K562 (cell line): ENCODE results near the gene BRSK1. TPM values are rescaled to one million over a fixed set of nuclear protein-coding genes. Genes with fewer than 3 reads are reported as not detected.

Experiments
- ATAC-seq: fragments of 200-7000 bp; cut with Tn5 transposase; 3 replicates; pipeline ENCODE4 v1.9.1; 2020; ENCODE audit warnings: moderate library complexity
- BruUV-seq: library from RNA; stranded (reverse); fragments of 400-500 nt; replicated peaks from 2 replicates; lab custom pipeline; 2021; lab: Mats Ljungman, UMichigan
- CTCF ChIA-PET: fragments of 300-600 bp; formaldehyde crosslinking; extraction: SDS; loops from one replicate; lab custom pipeline; 2021; ENCODE audit warnings: low intra/inter-chr PET ratio; lab: Yijun Ruan, JAX
- POLR2A ChIA-PET: fragments of 300-600, 350-650 bp; sonication (Branson Sonifier 250); formaldehyde crosslinking; extraction: SDS; loops from one replicate; lab custom pipeline; 2021; ENCODE audit warnings: antibody characterized with exemption, inconsistent platforms; lab: Yijun Ruan, JAX
- DNase-seq, 4 experiments: peaks; one replicate each; pipeline versions ENCODE4 v3.0.0 to v3.0.0-alpha.2; 2011 to 2018; ENCODE audit warnings: low spot score in 3 of 4, mixed read lengths in 3 of 4; ENCODE audit errors: extremely low read depth in 1 of 4
- FAIRE-seq: peaks from 2 replicates; lab custom pipeline; 2011; peaks lifted over from hg19 to GRCh38; lab: Jason Lieb, UNC
- H2AFZ ChIP-seq: 2 replicates; pipeline ENCODE4 v1.6.0; 2011; ENCODE audit warnings: low read depth, low read length, control low read depth, inconsistent platforms
- H3K27ac ChIP-seq: fragments of 200-600 bp; 3 replicates; pipeline ENCODE4 v1.8.0; 2011; ENCODE audit warnings: low read depth, mild to moderate bottlenecking, control low read depth, inconsistent platforms, low read length, moderate library complexity, mixed read lengths; ENCODE audit errors: extremely low read depth
- H3K27me3 ChIP-seq, 2 experiments: fragments of 300-600 bp in 1 of 2; 2 replicates in 1 of 2; 3 replicates in 1 of 2; pipeline versions ENCODE4 v1.6.0 to v1.8.0; 2011; ENCODE audit warnings: inconsistent platforms in 2 of 2, low read length in 2 of 2, mild to moderate bottlenecking in 1 of 2, mixed read lengths in 1 of 2, moderate library complexity in 1 of 2; ENCODE audit not compliant: control insufficient read depth in 2 of 2, insufficient read depth in 2 of 2
- H3K36me3 ChIP-seq: fragments of 300-600 bp; 3 replicates; pipeline ENCODE4 v1.8.0; 2011; ENCODE audit warnings: mild to moderate bottlenecking, low read length, inconsistent platforms; ENCODE audit not compliant: control insufficient read depth, insufficient read depth
- H3K4me1 ChIP-seq, 2 experiments: fragments of 200-600 bp in 1 of 2; replicated peaks in 1 of 2; 2 replicates in 1 of 2; 3 replicates in 1 of 2; pipeline versions ENCODE4 v1.5.1 to v1.8.0; 2011; ENCODE audit warnings: inconsistent platforms in 2 of 2, low read length in 2 of 2, mild to moderate bottlenecking in 1 of 2, mixed read lengths in 1 of 2, moderate library complexity in 1 of 2; ENCODE audit not compliant: control insufficient read depth in 2 of 2, insufficient read depth in 2 of 2
- H3K4me2 ChIP-seq: 2 replicates; pipeline ENCODE4 v1.6.1; 2011; ENCODE audit warnings: low read length, control low read depth, inconsistent platforms, mixed read lengths; ENCODE audit not compliant: insufficient read depth
- H3K4me3 ChIP-seq: fragments of 200-600 bp; sonication (generic), shearing (Covaris generic); 2 replicates; pipeline ENCODE4 v1.5.1; 2016; ENCODE audit warnings: control low read depth, inconsistent platforms
- H3K79me2 ChIP-seq: fragments of 200-600 bp; 3 replicates; pipeline ENCODE4 v1.8.0; 2011; ENCODE audit warnings: low read length, inconsistent platforms; ENCODE audit not compliant: control insufficient read depth, insufficient read depth
- H3K9ac ChIP-seq, 2 experiments: 2 replicates each; pipeline versions ENCODE4 v1.6.0 to v1.6.1; 2011; ENCODE audit warnings: low read depth in 2 of 2, low read length in 2 of 2, control low read depth in 1 of 2, inconsistent platforms in 1 of 2, mild to moderate bottlenecking in 1 of 2, mixed read lengths in 1 of 2; ENCODE audit not compliant: insufficient read depth in 1 of 2
- H3K9me1 ChIP-seq: one replicate; pipeline ENCODE4 v1.6.0; 2011; ENCODE audit warnings: inconsistent platforms, mild to moderate bottlenecking, low read length, moderate library complexity; ENCODE audit not compliant: control insufficient read depth, insufficient read depth
- H3K9me3 ChIP-seq: replicated peaks from 2 replicates; pipeline ENCODE4 v1.5.1; 2011; ENCODE audit warnings: low read depth, low read length, inconsistent platforms; ENCODE audit not compliant: control insufficient read depth, insufficient read depth
- H4K20me1 ChIP-seq: replicated peaks from 2 replicates; pipeline ENCODE4 v1.6.1; 2011; ENCODE audit warnings: low read length, inconsistent platforms, mixed read lengths; ENCODE audit not compliant: control insufficient read depth, insufficient read depth
- ARNT ChIP-seq, 2 experiments: fragments of 450-650 bp; IDR thresholded peaks; 2 replicates each; pipeline ENCODE4 v1.6.1; 2016; ENCODE audit warnings: mild to moderate bottlenecking in 1 of 2
- CBX3 ChIP-seq, 2 experiments: IDR thresholded peaks; 1 replicate in 1 of 2; 2 replicates in 1 of 2; pipeline ENCODE4 v1.6.1; 2012; ENCODE audit warnings: inconsistent platforms in 2 of 2, low read length in 2 of 2, borderline replicate concordance in 1 of 2, control low read depth in 1 of 2
- CSDE1 ChIP-seq, 2 experiments: fragments of 450-650 bp; IDR thresholded peaks; 2 replicates each; pipeline ENCODE4 v1.6.1; 2016; ENCODE audit warnings: mild to moderate bottlenecking in 1 of 2
- HDAC2 ChIP-seq: fragments of 450-650 bp; IDR thresholded peaks from 2 replicates; pipeline ENCODE4 v1.6.1; 2016; ENCODE audit warnings: mild to moderate bottlenecking
- HMG20B ChIP-seq: fragments of 250-450 bp; sonication (Bioruptor Pico); IDR thresholded peaks from 2 replicates; pipeline ENCODE4 v1.5.0; 2021; ENCODE audit warnings: mild to moderate bottlenecking
- POLR2G ChIP-seq: fragments of 200-400 bp; formaldehyde crosslinking; IDR thresholded peaks from 2 replicates; pipeline ENCODE4 v1.6.1; 2017; ENCODE audit warnings: low read depth, mild to moderate bottlenecking, antibody characterized with exemption, low read length, moderate library complexity
- RBFOX2 ChIP-seq: fragments of 200-400 bp; formaldehyde crosslinking; IDR thresholded peaks from 2 replicates; pipeline ENCODE4 v1.6.1; 2017; ENCODE audit warnings: low read depth, mild to moderate bottlenecking, low read length, moderate library complexity
- SAFB ChIP-seq: fragments of 200-400 bp; formaldehyde crosslinking; IDR thresholded peaks from 2 replicates; pipeline ENCODE4 v1.6.1; 2017; ENCODE audit warnings: low read depth, low read length, borderline replicate concordance
- SP2 ChIP-seq: IDR thresholded peaks from 2 replicates; pipeline ENCODE4 v1.6.1; 2011; ENCODE audit warnings: mild to moderate bottlenecking, low read depth, low read length, moderate library complexity; ENCODE audit not compliant: poor library complexity, severe bottlenecking; ENCODE audit errors: extremely low read depth
- SRSF9 ChIP-seq: fragments of 200-400 bp; formaldehyde crosslinking; IDR thresholded peaks from 2 replicates; pipeline ENCODE4 v1.6.1; 2017; ENCODE audit warnings: low read depth, low read length, borderline replicate concordance
- ZNF143 ChIP-seq: sonication (generic); formaldehyde crosslinking; IDR thresholded peaks from 2 replicates; pipeline ENCODE4 v1.9.0; 2022; ENCODE audit warnings: mild to moderate bottlenecking, missing genetic modification reagents
- ZNF668 ChIP-seq: fragments of 250-450 bp; sonication (Bioruptor Pico); IDR thresholded peaks from 2 replicates; pipeline ENCODE4 v1.8.0; 2022; ENCODE audit warnings: mild to moderate bottlenecking, inconsistent platforms
- ZNF77 ChIP-seq: fragments of 250-450 bp; sonication (Bioruptor Pico); IDR thresholded peaks from 2 replicates; pipeline ENCODE4 v1.5.0; 2020
- ZNF780A ChIP-seq: fragments of 250-450 bp; sonication (Bioruptor Pico); IDR thresholded peaks from 2 replicates; pipeline ENCODE4 v1.5.0; 2021; ENCODE audit warnings: mild to moderate bottlenecking
- WGBS: fragments of 100-300 bp; shearing (Covaris generic); methylation state at CpG from one replicate; pipeline ENCODE4 v1.1.6; 2016; ENCODE audit warnings: low coverage, mixed read lengths; ENCODE audit not compliant: insufficient coverage; ENCODE audit errors: missing lambda C conversion rate; 5-methylcytosine and 5-hydroxymethylcytosine counted together
- in situ Hi-C: fragments of 300-500 bp; cut with MboI; formaldehyde crosslinking; loops from 4 replicates; pipeline ENCODE4 v1.15.0; 2018; ENCODE audit warnings: inconsistent platforms, mixed read lengths
- intact Hi-C: fragments of 100-400 bp; cut with micrococcal nuclease; formaldehyde crosslinking; loops from 2 replicates; pipeline ENCODE4 v1.14.2; 2022
- polyA plus RNA-seq, 8 experiments: library from polyadenylated mRNA; depleted of rRNA in 4 of 8; stranded (reverse) in 5 of 8; unstranded in 3 of 8; fragments of >200 nt; fragmentation: Nextera tagmentation in 2 of 8; fragmentation: Illumina TruSeq in 1 of 8; extraction: Ambion mirVana in 2 of 8; extraction: Trizol in 1 of 8; gene quantifications; 2 replicates each; pipeline versions ENCODE4 v1.2.1 to v1.2.3, GENCODE V29; 2011 to 2014; ENCODE audit warnings: inconsistent platforms in 1 of 8, missing spikeins in 1 of 8
- total RNA-seq, 7 experiments: library from RNA; depleted of rRNA in 6 of 7; stranded (reverse); fragments of >200 nt in 6 of 7; fragmentation: Illumina TruSeq in 2 of 7; extraction: Trizol in 2 of 7; gene quantifications; 2 replicates each; pipeline versions ENCODE4 v1.2.1 to v1.2.3, GENCODE V29; 2011 to 2021; ENCODE audit warnings: low replicate concordance in 1 of 7

Gene BRSK1
- total and polyA plus RNA-seq, 9 of the 15 experiments (the other 6 are each of a cell fraction or from before 2014, with no cell fraction given) = 1.7 to 9.3 (median 3.8) TPM; not detected in 2

GRCh38 chr19:55308281-55308680, 24.5 kb downstream of the BRSK1 start:
- no peaks in the 10 kb centered on the region; the same call in 1 of the 2 replicates for H3K9me3 ChIP-seq
- no TSS peak for BruUV-seq
- H3K27me3 ChIP-seq = no peaks in the 10 kb centered on the region
- FAIRE-seq = no peak
- H3K4me2 ChIP-seq = no peak overlapping the region
- in situ Hi-C loops (no loop called here), intact Hi-C loops (no loop called here)
- no peak overlapping the region for H3K27ac ChIP-seq
- 70% methylated on average over 7 of the region's 11 CpGs for WGBS
- peaks cover 0 to 47% of the 10 kb centered on the region in 2 experiments; a peak in 3 of 5 replicates for H3K4me1 ChIP-seq
- H4K20me1 ChIP-seq = no peaks in the 10 kb centered on the region
- no peak for ATAC-seq
- H3K9me1 ChIP-seq = no peaks in the 10 kb centered on the region
- ChIA-PET POLR2A (no interaction called here), CTCF (no interaction called here)
- H3K36me3 ChIP-seq = peaks cover 5% of the 10 kb centered on the region; the same call in 1 of the 3 replicates
- H3K79me2 ChIP-seq = no peaks in the 10 kb centered on the region
- H3K9ac ChIP-seq = peak overlapping the region in 1 of 2 experiments; percentile 40; a peak in 1 of 4 replicates
- H3K4me3 ChIP-seq = no peak overlapping the region
- TF ChIP-seq POLR2G (0 out of 2 replicates have a peak, but pooled peaks have one; percentile 24), HMG20B (CRISPR knock-in tag) (no peak), ZNF77 (CRISPR knock-in tag) (no peak)
- DNase-seq = no peak
- H2AFZ ChIP-seq = no peak overlapping the region

GRCh38 chr19:55309448-55309847, 25.7 kb downstream of the BRSK1 start:
- ATAC-seq = no peak
- no TSS peak for BruUV-seq
- WGBS = 52% methylated on average over 5 of the region's 5 CpGs
- no peak for TF ChIP-seq ZNF668 (CRISPR knock-in tag)
- no peak for TF ChIP-seq SAFB
- TF ChIP-seq SP2 = no peak
- no peak for TF ChIP-seq ZNF143 (CRISPR knock-in tag)
- no peak for TF ChIP-seq ARNT (IDR thresholded peaks at IDR 0.05)
- no peak for TF ChIP-seq RBFOX2
- TF ChIP-seq HDAC2 = no peak
- no peak for TF ChIP-seq CBX3 (IDR thresholded peaks at IDR 0.05; ENCODE audit: borderline replicate concordance in 1 of 2, low read length in 2 of 2)
- no peak for TF ChIP-seq SRSF9
- TF ChIP-seq CSDE1 (IDR thresholded peaks at IDR 0.05) = no peak
- TF ChIP-seq ZNF780A = no peak

More at GRCh38 chr19:55309448-55309847, 25.7 kb downstream of the BRSK1 start:
- intact Hi-C loops (no loop called here), in situ Hi-C loops (no loop called here)
- DNase-seq (no peak), FAIRE-seq (peak; percentile 54)
- ChIA-PET POLR2A (no interaction called here), CTCF (no interaction called here)
- H3K4me3 ChIP-seq = no peak overlapping the region
- no peaks in the 10 kb centered on the region; the same call in 1 of the 2 replicates for H3K9me3 ChIP-seq
- H3K4me1 ChIP-seq = peaks cover 5 to 50% of the 10 kb centered on the region in 2 experiments; a peak in 4 of 5 replicates
- H3K27ac ChIP-seq = no peak overlapping the region
- H2AFZ ChIP-seq = no peak overlapping the region
- H3K27me3 ChIP-seq = no peaks in the 10 kb centered on the region
- H4K20me1 ChIP-seq = no peaks in the 10 kb centered on the region
- H3K36me3 ChIP-seq = peaks cover 5% of the 10 kb centered on the region; the same call in 1 of the 3 replicates
- H3K4me2 ChIP-seq = no peak overlapping the region
- no peaks in the 10 kb centered on the region for H3K79me2 ChIP-seq
- H3K9ac ChIP-seq = peak overlapping the region in 1 of 2 experiments; percentile 73; a peak in 2 of 4 replicates
- H3K9me1 ChIP-seq = no peaks in the 10 kb centered on the region
